HepG2 (cell line): ENCODE measurements around the gene RNASE3.

Experiments
- BHLHE40 ChIP-seq: IDR thresholded peaks from 2 replicates; pipeline ENCODE4 v1.6.1; 2011; ENCODE audit warnings: low read length, improper control_type of control experiment
- GATAD2A ChIP-seq: IDR thresholded peaks from 2 replicates; pipeline ENCODE4 v1.6.1; 2016
- IKZF1 ChIP-seq: fragments of 450-650 bp; IDR thresholded peaks from 2 replicates; pipeline ENCODE4 v1.7.1; 2016
- NFRKB ChIP-seq: fragments of 450-650 bp; IDR thresholded peaks from 2 replicates; pipeline ENCODE4 v1.6.1; 2017
- POLR2A ChIP-seq, 2 experiments: IDR thresholded peaks; 2 replicates each; pipeline ENCODE4 v1.6.1; 2011; ENCODE audit warnings: low read depth in 2 of 2, low read length in 2 of 2, mild to moderate bottlenecking in 1 of 2, moderate library complexity in 1 of 2; ENCODE audit not compliant: insufficient read depth in 1 of 2
- RXRA ChIP-seq: sonication (generic); formaldehyde crosslinking; IDR thresholded peaks from 2 replicates; pipeline ENCODE4 v1.5.1; 2020; ENCODE audit warnings: missing genetic modification reagents
- TAF1 ChIP-seq: sonication (generic); formaldehyde crosslinking; IDR thresholded peaks from 2 replicates; pipeline ENCODE4 v1.4.0; 2020; ENCODE audit warnings: missing genetic modification reagents
- ZBTB21 ChIP-seq: sonication (generic); formaldehyde crosslinking; IDR thresholded peaks from 2 replicates; pipeline ENCODE4 v1.4.0; 2020; ENCODE audit warnings: missing genetic modification reagents
- ZNF136 ChIP-seq: sonication (generic); formaldehyde crosslinking; IDR thresholded peaks from 2 replicates; pipeline ENCODE4 v1.8.1; 2022; ENCODE audit warnings: low read depth, mild to moderate bottlenecking, moderate library complexity, missing genetic modification reagents
- TF ChIP-seq, protein P1 (sequence below): sonication (generic); formaldehyde crosslinking; IDR thresholded peaks from 2 replicates; pipeline ENCODE4 v1.5.0; 2020; ENCODE audit warnings: mild to moderate bottlenecking, missing genetic modification reagents, moderate library complexity
- TF ChIP-seq, protein P2 (sequence below): sonication (generic); formaldehyde crosslinking; IDR thresholded peaks from 2 replicates; pipeline ENCODE4 v1.4.0; 2020; ENCODE audit warnings: mild to moderate bottlenecking, missing genetic modification reagents
- TF ChIP-seq, protein P3 (sequence below): sonication (generic); formaldehyde crosslinking; IDR thresholded peaks from 2 replicates; pipeline ENCODE4 v1.4.0; 2020; ENCODE audit warnings: missing genetic modification reagents

DNA sequence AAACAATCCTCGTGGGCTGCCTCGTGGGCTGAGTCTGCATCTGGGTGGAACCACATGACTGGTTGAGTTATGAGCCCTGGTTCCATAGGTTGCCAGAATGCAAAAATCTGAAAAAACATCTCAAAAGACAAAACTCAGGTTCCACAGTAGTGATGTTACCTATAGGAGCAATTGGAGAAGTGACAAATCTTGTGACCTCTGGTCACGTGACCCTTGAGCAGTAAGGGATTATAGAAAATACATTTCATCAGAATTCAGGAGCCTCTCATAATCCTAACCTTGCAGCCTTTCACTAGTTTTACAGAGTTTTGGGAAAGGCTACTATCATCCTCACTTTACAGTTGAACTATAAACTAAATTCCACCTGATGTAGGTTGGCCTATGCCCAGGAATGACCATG is 12.5 kb upstream of the RNASE3 start:
- TF ChIP-seq POLR2A (IDR thresholded peaks at IDR 0.05; ENCODE audit: insufficient read depth in 1 of 2, low read depth in 2 of 2, low read length in 2 of 2) (no peak), GATAD2A (CRISPR knock-in tag) (no peak), TAF1 (CRISPR knock-in tag) (no peak), NFRKB (no peak), ZNF136 (CRISPR knock-in tag) (no peak), IKZF1 (no peak), BHLHE40 (no peak), RXRA (no peak), ZBTB21 (CRISPR knock-in tag) (no peak)
- TF ChIP-seq, protein P1, sequence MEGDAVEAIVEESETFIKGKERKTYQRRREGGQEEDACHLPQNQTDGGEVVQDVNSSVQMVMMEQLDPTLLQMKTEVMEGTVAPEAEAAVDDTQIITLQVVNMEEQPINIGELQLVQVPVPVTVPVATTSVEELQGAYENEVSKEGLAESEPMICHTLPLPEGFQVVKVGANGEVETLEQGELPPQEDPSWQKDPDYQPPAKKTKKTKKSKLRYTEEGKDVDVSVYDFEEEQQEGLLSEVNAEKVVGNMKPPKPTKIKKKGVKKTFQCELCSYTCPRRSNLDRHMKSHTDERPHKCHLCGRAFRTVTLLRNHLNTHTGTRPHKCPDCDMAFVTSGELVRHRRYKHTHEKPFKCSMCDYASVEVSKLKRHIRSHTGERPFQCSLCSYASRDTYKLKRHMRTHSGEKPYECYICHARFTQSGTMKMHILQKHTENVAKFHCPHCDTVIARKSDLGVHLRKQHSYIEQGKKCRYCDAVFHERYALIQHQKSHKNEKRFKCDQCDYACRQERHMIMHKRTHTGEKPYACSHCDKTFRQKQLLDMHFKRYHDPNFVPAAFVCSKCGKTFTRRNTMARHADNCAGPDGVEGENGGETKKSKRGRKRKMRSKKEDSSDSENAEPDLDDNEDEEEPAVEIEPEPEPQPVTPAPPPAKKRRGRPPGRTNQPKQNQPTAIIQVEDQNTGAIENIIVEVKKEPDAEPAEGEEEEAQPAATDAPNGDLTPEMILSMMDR (CRISPR knock-in tag): no peak
- TF ChIP-seq, protein P2, sequence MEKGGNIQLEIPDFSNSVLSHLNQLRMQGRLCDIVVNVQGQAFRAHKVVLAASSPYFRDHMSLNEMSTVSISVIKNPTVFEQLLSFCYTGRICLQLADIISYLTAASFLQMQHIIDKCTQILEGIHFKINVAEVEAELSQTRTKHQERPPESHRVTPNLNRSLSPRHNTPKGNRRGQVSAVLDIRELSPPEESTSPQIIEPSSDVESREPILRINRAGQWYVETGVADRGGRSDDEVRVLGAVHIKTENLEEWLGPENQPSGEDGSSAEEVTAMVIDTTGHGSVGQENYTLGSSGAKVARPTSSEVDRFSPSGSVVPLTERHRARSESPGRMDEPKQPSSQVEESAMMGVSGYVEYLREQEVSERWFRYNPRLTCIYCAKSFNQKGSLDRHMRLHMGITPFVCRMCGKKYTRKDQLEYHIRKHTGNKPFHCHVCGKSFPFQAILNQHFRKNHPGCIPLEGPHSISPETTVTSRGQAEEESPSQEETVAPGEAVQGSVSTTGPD (CRISPR knock-in tag): no peak
- TF ChIP-seq, protein P3, sequence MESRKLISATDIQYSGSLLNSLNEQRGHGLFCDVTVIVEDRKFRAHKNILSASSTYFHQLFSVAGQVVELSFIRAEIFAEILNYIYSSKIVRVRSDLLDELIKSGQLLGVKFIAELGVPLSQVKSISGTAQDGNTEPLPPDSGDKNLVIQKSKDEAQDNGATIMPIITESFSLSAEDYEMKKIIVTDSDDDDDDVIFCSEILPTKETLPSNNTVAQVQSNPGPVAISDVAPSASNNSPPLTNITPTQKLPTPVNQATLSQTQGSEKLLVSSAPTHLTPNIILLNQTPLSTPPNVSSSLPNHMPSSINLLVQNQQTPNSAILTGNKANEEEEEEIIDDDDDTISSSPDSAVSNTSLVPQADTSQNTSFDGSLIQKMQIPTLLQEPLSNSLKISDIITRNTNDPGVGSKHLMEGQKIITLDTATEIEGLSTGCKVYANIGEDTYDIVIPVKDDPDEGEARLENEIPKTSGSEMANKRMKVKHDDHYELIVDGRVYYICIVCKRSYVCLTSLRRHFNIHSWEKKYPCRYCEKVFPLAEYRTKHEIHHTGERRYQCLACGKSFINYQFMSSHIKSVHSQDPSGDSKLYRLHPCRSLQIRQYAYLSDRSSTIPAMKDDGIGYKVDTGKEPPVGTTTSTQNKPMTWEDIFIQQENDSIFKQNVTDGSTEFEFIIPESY: no peak
